Glomerular visceral epithelial cell (primary cell): ENCODE data around the gene DRG1.
"Not testable (repeated sequence)": the region's sequence is repeated elsewhere in the genome, so short reads cannot be mapped to it uniquely, and the experiment has no call there.

ENCODE experiments used
- DNase-seq: peaks from one replicate; pipeline ENCODE4 v3.0.0-alpha.2; 2016; ENCODE audit errors: extremely low spot score

The DRG1 gene

GRCh38 chr22:31399211-31400022 is at the start of gene DRG1:
Gene DRG1 (plus strand): TSS chr22:31399604. CDS start chr22:31399684, 80 bp downstream.
- DNase-seq = peak; percentile 93

- DNase-seq = no peak
These were observed 49.4 kb upstream of the DRG1 start for GRCh38 chr22:31349960-31350359.

GRCh38 chr22:31350410-31350863 is 49.0 kb upstream of the DRG1 start:
- peak; percentile 53 for DNase-seq

GRCh38 chr22:31354515-31354914 is 44.9 kb upstream of the DRG1 start:
- DNase-seq = no peak

GRCh38 chr22:31360029-31360428 is 39.4 kb upstream of the DRG1 start:
- DNase-seq = no peak

GRCh38 chr22:31361743-31362142 is 37.7 kb upstream of the DRG1 start:
- DNase-seq = no peak

- no peak for DNase-seq
These were observed 35.4 kb upstream of the DRG1 start for GRCh38 chr22:31363885-31364465.

- DNase-seq = no peak
These were observed 32.0 kb upstream of the DRG1 start for GRCh38 chr22:31367426-31367825.

- DNase-seq = no peak
These were observed 21.8 kb upstream of the DRG1 start for GRCh38 chr22:31377612-31378011.

- DNase-seq = no peak
These were observed 21.3 kb upstream of the DRG1 start for GRCh38 chr22:31378123-31378522.

GRCh38 chr22:31378651-31379050 is 20.8 kb upstream of the DRG1 start:
- not testable (repeated sequence) for DNase-seq

- DNase-seq = no peak
These were observed 5.5 kb upstream of the DRG1 start for GRCh38 chr22:31393893-31394292.

GRCh38 chr22:31394326-31394725 is 5.1 kb upstream of the DRG1 start:
- DNase-seq = no peak

- DNase-seq = no peak
These were observed 1.2 kb upstream of the DRG1 start for GRCh38 chr22:31398231-31398630.

- DNase-seq = peak; percentile 12
These were observed 606 bp downstream of the DRG1 start for GRCh38 chr22:31400023-31400397.

GRCh38 chr22:31402350-31402749 is 2.9 kb downstream of the DRG1 start:
- DNase-seq = not testable (repeated sequence)

GRCh38 chr22:31425331-31426050 is 26.1 kb downstream of the DRG1 start:
- DNase-seq = no peak

GRCh38 chr22:31431950-31432349 is 32.5 kb downstream of the DRG1 start:
- no peak for DNase-seq

GRCh38 chr22:31436132-31436531 is 36.7 kb downstream of the DRG1 start:
- DNase-seq = no peak

GRCh38 chr22:31439808-31440207 is 40.4 kb downstream of the DRG1 start:
- no peak for DNase-seq

- no peak for DNase-seq
These were observed 41.3 kb downstream of the DRG1 start for GRCh38 chr22:31440681-31441080.

- DNase-seq = no peak
These were observed 42.2 kb downstream of the DRG1 start for GRCh38 chr22:31441652-31442051.
